HT-29 (cell line): ENCODE measurements around the gene OR2A25. TPM values are rescaled to one million over a fixed set of nuclear protein-coding genes. Genes with fewer than 3 reads are reported as not detected.

Source experiments
- DNase-seq: peaks from one replicate; pipeline ENCODE4 v3.0.0-alpha.2; 2015; ENCODE audit warnings: low spot score
- small RNA-seq: library from RNA; depleted of rRNA; stranded (forward); fragments of <200 nt; gene quantifications from one replicate; pipeline ENCODE3, GENCODE V24; 2014
- total RNA-seq: library from RNA; depleted of rRNA; stranded (reverse); fragments of >200 nt; shearing (Covaris generic); gene quantifications from 2 replicates; pipeline ENCODE4 v1.2.3, GENCODE V29; 2014; rRNA removed

Gene OR2A25
- total RNA-seq, 1 experiment from 2014 or later: not detected

DNA sequence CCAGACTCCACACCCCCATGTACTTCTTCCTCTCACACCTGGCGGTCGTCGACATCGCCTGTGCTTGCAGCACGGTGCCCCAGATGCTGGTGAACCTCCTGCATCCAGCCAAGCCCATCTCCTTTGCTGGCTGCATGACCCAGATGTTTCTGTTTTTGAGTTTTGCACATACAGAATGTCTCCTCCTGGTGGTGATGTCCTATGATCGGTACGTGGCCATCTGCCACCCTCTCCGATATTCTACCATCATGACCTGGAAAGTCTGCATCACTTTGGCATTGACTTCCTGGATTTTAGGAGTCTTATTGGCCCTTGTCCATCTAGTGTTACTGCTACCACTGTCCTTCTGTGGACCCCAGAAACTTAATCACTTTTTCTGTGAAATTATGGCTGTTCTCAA, 4.8 kb downstream of the OR2A25 start:
- no peak for DNase-seq

DNA sequence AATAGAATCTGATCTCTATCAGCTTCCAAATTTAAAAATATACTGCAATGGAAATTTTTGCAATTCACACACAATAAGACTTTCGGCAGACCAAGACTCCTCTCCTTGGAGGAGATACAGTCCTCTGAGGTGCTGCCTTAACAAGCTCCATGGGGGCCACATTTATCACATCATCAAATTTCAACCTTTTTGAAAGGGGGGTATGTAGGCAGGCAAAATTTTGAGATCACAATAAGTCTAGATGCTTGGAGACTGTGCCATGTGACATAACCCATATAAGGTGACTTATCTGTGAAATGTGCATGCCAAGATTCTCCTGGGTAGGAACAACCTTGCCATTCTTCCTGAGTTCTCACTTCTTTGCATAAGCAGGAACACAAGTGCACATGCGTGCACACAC, 16.4 kb downstream of the OR2A25 start, which contains the start of gene OR2A12:
TSS of gene OR2A12 (plus strand) at position 301 of the 400 bp plus-strand sequence. CDS start 8,830 bp downstream, outside the sequence.
- DNase-seq: no peak

DNA sequence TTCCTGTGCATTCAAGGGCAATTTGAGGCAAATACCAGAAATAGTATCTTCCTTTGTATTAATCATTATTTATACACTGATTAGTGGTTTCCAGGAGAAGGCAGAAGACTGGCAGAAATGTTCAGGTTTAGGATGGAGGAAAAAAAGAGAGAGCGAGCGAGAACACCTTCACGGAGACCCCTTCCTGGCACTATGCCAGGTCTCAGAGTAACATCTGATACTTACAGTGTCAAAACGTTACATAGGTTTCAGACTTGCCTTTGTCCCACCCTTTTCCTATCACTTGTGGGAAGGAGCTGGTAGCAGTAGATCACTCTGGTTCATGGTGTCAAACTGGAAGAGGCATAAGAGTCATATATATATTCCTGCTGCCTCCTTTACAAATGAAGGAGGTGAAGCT, 17.1 kb downstream of the OR2A25 start:
- no peak for DNase-seq

DNA sequence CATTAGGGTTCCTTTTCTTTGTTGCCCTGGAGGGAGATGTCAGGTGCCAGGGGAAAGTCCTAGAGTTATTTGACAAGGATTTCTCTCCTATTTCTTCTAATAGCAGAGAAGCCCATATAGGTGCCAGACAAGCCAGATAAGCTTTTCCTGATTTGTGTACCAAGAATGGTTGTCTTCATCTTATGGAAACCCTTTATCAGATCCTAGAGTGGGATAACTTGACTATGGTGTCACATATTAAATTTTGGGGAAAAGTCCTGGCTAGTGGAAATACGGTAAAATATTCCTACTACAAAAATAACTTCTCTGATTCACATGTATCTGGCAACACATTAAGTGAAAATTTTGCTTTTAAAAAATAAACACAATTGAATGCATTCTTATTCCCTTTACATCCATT, 17.6 kb downstream of the OR2A25 start:
- DNase-seq: no peak

DNA sequence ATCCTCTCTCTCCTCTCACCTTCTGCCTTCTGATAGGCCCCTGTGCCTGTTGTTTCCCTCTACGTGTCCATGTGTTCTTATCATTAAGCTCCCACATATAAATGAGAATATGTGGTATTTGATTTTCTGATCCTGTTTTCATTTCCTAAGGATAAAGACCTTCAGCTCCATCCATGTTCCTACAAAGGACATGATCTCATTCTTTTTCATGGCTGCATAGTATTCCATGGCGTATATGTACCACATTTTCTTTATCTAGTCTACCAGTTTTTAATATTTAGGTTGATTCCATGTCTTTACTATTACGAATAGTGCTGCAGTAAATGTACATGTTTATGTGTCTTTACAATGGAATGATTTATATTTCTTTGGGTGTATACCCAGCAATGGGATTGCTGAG, 21.1 kb downstream of the OR2A25 start:
- DNase-seq: no peak

DNA sequence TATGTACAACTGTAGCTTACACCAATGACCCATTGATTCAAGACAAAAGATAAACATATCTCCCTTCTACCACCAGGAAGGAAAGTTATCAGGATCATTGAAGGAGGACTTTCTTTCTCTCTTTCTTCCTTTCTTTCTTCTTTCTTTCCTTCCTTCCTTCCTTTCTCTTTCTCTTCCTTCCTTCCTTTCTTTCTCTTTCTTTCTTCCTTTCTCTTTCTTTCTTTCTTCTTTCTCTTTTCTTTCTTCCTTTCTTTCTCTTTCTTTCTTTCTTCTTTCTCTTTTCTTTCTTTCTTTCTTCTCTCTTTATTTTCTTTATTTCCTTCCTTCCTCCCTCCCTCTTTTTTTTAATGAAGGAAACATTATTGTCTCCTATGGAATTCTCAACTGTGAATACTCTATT, 29.2 kb downstream of the OR2A25 start:
- no peak for DNase-seq

DNA sequence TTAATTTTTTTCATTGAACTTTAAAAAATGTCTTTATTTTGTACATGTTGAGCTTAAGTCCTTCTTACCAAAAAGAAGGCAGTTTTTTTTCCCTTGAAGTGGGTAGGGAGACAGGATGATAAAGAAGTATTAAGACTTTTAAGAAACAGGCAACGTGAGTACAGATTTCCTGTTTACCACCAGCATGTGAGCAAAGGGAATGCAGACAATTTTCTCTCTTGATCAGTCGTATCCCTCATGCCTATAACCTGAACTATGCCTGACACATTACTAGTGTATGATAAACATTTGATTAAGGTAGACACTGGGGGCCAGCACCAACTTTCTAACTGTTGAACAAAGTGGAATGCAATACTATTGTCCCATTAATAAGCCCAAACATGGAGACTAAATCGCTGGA, 31.0 kb downstream of the OR2A25 start:
- no peak for DNase-seq

DNA sequence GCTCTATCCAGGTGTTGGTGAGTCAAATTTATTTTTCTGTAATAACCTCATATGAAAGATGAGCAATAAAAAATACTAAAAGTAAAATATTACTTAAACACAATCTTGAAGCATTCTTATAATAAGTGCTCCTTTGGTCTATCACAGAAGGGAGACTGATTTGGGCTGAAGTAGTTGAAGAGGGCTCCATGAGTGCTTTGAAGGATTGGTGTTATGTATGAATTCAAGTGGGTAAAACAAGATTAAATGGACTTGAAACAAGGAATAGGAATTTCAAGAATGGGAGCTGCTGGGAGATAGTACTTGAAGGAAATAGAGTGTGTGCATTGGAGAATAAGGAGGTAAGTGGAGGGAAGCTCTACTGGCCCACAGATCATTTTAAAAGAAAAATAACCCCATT, 32.4 kb downstream of the OR2A25 start:
- DNase-seq: no peak

DNA sequence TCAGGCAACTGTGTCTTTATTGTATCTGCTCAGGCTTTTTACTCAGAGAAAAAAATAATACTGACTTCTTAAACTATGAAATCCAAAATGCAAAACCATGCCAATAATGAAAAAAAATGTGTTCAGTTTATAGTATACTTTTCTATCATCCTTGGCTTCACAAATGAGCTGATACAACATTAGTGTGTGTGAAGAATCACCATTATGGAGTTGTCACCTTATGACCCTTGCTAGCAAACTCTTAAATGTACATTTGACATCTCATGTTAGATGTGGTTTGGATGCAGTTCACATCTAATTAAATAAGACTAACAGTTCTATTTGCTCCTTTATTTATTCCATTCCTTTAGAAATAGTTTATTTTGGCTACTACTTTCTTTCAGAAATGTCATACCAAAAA, 35.6 kb downstream of the OR2A25 start:
- DNase-seq: no peak

DNA sequence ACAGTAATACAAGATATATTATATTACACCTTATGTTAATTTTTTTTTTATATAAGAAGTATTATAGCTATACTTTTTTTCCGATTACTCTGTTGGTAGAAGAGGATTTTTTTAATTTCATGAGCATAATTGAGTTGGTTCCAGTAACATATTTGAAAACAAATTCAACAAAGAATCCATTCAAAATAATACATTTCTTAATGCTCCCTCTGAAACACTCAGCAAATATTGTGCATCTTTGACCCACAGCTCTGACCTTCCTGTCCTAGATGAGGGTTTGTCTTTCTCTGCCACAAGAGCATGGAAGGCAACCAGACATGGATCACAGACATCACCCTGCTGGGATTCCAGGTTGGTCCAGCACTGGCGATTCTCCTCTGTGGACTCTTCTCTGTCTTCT, 39.7 kb downstream of the OR2A25 start, which contains the start of gene OR2A2:
TSS of gene OR2A2 (plus strand) at position 301 of the 400 bp plus-strand sequence. CDS start at position 301, 0 bp downstream.
- DNase-seq: no peak

DNA sequence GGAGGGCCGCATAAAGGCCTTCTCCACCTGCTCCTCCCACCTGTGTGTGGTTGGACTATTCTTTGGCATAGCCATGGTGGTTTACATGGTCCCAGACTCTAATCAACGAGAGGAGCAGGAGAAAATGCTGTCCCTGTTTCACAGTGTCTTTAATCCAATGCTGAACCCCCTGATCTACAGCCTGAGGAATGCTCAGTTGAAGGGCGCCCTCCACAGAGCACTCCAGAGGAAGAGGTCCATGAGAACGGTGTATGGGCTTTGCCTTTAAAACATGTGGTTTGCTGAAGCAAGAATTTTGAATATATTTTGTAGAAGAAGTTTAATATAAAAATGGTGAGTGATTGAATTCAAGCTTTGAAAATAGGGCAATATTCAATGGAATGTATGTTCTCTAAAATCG, 40.7 kb downstream of the OR2A25 start:
- DNase-seq: no peak

DNA sequence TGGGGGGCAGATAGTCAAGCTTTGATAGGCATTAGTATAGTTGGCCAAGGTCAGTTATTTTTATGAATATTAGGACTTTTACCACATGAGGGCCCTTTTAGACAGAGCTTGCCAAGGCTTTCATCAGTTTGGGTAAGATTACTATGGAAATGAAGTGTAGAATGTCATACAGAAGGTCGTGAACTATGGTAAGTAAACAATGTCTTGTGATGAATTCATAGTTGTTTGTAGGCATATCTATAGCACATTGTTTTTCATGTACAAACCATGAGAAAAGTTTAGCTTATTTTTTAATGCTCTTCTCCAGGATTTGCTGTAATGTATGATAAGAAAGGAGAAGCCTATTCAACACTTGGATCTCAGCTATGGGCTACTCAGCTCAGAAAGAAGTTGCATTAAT, 44.0 kb downstream of the OR2A25 start:
- no peak for DNase-seq

DNA sequence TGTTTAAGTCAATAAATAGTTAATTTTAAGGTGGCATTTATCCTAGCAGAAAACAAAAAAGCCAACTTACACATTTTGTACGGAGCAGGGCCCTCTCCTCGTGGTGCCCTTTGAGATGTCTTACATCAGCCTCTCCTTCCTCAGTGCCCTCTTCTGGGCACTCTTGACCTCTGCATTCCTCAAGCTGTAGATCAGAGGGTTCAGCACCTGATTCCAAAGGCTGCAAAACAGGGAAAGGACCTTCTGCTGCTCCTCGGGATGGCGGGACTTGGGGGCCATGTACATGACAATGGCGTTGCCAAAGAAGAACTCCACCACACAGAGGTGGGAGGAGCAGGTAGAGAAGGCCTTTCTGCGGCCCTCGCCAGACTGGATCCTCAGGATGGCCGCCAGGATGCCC, 48.7 kb downstream of the OR2A25 start:
- no peak for DNase-seq

DNA sequence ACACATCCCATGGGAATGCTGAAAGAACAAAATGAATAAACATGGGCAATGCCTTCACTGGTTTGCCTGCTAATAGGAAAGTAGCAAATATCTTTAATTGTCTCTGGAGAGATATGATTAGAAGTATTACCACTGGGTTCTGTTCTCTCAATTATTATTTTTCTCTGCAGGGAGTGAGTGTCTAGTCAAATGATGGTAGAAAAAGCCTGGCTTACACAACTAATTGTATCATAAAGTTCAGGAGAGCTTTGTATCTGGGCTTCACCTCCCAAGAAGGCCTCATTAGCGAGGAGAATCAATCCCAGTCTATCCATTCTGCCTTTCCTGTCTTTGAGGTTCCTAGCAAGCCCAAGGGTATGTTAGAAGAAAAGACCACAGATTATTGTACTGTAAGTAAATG, 53.3 kb downstream of the OR2A25 start, which contains the start of gene OR2A14:
TSS of gene OR2A14 (plus strand) at position 301 of the 400 bp plus-strand sequence. CDS start 5,937 bp downstream, outside the sequence.
- no peak for DNase-seq

Small RNAs within 50 kb of the gene (small RNA-seq; reads per million reads assigned to genes)
- gene OR2A41P: not detected

Other genes with a start within 250 kb of the OR2A25 start
- gene TCAF1, start 167.6 kb upstream of the OR2A25 start, total RNA-seq: 17.4 and 22.4 TPM in 2 replicates
- gene OR2F2, start 134.6 kb upstream of the OR2A25 start, total RNA-seq: not detected in 2 replicates
- not detected in 2 replicates for gene OR2F1, start 115.0 kb upstream of the OR2A25 start, total RNA-seq
- not detected in 2 replicates for gene OR6B1, start 69.5 kb upstream of the OR2A25 start, total RNA-seq
- not detected in 2 replicates for gene OR2A5, start 20.9 kb upstream of the OR2A25 start, total RNA-seq
- not detected in 2 replicates for gene OR2A12, start 16.5 kb downstream of the OR2A25 start, total RNA-seq
- not detected in 2 replicates for gene OR2A2, start 39.8 kb downstream of the OR2A25 start, total RNA-seq
- not detected in 2 replicates for gene OR2A14, start 53.4 kb downstream of the OR2A25 start, total RNA-seq
- 3.8 and 3.9 TPM in 2 replicates for gene CTAGE4, start 113.7 kb downstream of the OR2A25 start, total RNA-seq
- 7.5 and 12.7 TPM in 2 replicates for gene ARHGEF35, start 126.0 kb downstream of the OR2A25 start, total RNA-seq
- gene OR2A42, start 169.8 kb downstream of the OR2A25 start, total RNA-seq: not detected in 2 replicates
- gene OR2A7, start 195.0 kb downstream of the OR2A25 start, total RNA-seq: 0.86 and 1.8 TPM in 2 replicates
- gene CTAGE8, start 199.5 kb downstream of the OR2A25 start, total RNA-seq: not detected in 2 replicates
- not detected in 2 replicates for gene OR2A1, start 242.6 kb downstream of the OR2A25 start, total RNA-seq